ENCODE measurements around the gene WWOX.
A peak's percentile ranks its signal among the peaks of the same experiment; 100 is the strongest.

WWOX gene

DNA sequence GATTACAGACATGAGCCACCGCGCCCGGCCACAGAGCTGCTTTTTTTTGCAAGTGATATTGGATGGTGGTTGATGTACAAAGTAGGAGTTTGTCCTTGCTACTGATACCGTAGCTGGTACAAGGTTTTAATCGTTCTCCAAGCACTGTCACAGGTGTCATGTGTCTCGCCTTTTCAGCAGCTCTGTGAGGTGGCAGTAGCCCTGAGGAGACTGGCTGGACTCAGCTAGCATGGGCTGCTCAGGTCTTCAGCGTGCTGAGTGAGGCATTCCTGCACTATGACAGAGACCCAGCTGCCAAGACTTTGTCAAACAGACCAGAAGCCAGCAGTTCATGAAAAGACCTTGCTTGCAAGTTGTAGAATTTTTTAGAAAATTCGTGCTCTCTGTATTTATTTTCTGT is 7.2 kb downstream of the WWOX start:
- no peak for DNase-seq

DNA sequence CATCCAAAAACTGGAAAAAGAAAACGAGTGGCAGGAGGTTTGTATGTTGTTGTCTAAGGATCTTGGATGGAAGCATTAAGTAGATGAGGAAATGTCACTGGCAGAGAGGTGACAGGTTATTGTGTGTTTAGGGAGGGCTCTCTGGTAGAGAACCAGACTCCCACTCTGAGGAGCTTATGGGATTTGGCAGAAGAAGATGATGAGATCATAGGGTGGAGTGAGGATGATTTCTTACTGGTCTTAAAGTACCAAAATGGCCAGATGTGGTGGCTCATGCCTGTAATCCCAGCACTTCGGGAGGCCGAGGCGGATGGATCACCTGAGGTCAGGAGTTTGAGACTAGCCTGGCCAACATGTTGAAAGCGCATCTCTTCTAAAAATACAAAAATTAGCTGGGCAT is 9.0 kb downstream of the WWOX start:
- no peak for DNase-seq

DNA sequence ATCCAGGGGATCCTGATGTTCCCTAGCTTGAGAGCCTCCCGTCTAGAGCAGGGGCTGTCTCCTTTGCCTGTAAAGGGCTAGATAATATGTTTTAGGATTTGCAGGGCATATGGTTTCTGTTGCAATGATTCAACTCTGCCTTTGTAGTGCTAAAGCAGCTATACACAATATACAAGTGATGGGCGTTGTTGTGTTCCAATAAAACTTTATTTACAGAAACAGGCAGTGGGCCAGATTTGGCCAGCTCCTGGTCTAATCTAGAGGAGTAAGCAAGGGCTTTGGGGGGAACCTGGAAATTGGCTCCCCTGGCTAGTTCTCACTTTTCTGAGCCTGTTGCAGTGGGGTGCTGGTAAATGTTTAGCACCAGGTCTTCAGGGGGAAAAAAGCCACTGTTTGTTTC is 13.8 kb downstream of the WWOX start:
- DNase-seq: no peak

DNA sequence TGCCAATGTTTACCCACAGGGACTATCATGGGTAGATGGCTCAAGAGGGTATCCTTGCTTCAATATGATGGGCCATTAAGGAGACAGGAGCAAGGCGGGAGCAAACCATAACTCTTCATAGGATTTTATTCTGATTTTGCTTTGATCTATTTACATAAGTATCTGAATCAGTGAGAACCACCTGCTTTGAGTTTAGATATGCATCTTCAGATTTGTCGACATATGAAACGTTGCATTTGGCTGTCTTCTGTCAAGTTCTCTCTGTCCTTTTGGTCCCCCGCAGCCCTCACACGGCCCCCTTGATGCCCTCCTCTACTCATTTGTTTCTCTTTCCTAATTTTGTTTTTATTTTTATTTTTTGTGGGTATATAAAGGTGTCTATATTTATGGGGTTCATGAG is 16.2 kb downstream of the WWOX start:
- no peak for DNase-seq

DNA sequence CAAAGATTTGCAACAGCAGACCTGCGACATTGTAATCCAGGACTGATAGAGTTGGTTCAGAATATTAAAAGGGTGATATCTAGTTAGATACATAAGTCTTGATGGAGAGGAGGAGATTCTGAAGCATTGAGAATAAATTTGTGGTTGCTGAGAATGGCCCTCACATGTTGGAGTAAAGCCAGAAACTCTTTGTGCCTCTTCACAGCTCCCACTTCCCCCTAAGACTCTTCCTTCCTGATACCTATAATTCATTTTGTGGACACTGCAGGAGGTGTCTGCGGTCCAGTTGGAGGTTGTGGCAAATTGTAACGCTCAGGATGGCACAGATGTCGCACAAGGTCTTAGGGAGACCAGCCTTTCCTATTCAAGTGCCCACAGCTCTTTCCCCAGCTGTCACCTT is 17.5 kb downstream of the WWOX start:
- no peak for DNase-seq

DNA sequence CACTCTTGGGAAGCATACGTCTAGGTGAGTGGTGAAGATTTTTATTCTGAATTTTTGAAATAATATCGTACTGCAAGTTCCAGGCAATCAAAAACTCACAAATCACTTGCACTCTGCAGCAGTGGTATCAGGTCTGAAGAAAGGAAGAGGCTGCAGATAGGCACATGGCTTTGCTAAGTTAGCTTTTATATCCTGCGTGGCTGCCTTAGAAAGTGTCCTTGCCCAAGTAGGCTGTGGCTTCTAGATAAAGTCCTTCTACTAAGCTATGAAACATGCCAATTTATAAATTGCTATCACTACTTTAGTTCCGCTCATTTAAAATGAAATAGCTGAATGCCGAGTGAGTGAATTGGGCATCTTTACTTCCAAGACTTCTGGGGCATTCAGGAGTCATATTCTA is 17.9 kb downstream of the WWOX start:
- DNase-seq: no peak

DNA sequence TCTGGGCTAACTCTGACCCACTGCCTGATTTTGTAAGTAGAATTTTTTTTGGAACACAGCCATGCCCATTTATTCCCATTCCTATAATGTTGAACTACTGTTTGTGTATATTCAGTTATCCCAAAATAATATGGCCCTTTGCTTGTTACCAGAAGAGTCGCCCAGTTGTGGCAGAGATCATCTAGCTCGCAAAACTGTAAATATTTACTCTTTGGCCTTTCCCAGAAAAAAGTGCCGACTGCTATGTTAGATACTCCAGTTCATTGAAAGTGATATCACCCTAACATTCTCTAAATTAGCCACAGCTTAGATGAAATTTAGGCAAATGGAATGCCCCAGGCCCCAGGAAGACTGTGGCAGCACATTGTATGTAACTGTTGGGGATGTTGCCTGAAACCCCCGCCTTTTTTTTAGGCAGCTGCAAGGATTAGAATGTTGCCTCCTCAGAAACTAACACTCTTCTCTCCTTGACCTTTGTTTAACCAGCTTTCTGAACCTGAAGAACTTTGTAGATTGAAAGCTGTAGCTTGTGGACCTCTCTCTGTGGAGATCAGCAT is 19.1 kb downstream of the WWOX start:
- DNase-seq: no peak

DNA sequence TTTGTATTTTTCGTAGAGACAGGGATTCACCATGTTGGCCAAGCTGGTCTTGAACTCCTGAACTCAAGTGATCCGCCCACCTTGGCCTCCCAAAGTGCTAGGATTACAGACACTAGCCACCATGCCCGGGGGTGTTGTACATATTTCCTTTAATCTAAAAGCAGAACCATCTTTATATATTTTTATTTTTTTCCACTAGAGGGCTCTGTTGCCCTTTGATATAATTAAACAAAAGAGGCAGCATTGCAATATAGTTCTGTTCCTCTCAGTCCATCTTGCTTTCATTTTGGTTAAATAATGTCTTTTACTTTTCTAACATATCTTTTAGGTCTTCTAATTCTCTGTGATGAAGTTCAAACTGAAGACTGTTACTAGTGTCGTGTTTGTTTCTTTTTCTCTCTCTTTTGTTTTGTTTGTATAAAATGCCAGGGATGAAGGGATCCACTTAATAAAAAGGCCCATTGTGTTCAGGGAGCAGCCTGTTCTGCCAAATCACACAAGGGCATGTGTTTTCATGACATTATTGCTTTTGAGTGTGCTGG is 23.4 kb downstream of the WWOX start:
- DNase-seq: peak; percentile 64

DNA sequence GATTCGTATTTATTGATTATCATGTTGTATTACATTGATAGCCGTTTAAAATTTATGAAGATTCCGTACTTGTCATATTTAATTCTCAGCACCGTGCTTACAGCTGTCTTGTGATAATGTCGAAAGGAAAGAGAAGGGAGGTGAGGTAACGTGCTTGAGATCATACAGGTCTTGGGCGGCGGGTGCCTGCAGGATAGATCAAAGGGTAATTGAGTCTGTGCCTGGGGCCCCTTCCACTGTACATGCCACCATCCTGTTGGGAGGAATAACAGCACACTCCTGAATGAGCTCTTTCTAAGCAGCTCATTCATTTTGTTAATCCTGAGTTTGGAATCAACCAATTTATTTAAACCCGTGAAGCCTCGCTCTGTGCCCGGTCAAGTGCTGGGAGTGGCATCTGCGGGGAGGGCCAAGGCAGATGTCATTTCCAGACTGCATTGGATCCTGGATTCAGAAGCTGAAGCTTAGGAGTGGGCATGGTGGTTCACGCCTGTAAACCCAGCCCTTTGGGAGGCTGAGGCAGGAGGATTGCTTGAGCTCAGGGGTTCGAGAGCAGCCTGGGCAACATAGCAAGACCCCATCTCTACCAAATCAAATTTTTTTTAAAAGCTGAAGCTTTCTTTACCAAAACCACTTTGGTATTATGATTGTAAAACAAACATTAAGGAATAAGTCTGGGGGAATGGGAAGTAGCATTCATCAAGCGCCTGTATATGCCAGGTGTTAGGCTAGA is 25.8 kb downstream of the WWOX start:
- no peak for DNase-seq

DNA sequence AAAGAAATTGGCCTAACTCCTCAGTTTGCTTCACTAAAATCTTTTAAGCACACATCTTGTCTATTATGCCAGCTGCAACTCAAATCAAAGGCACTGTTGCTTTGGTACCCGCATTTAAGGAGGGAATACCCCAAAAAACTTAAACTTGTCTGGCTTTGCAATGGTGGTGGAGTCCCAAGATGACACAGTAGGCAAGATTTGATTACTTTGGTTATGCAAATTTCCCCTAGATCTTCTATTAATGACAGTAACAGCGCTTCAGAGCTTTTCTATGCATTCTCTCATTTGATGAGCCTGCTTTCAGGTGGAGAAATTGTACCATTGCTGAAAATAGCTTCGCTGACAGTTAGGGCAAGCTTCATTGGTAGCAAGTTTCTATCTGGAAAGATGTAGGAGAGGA is 27.2 kb downstream of the WWOX start:
- no peak for DNase-seq

DNA sequence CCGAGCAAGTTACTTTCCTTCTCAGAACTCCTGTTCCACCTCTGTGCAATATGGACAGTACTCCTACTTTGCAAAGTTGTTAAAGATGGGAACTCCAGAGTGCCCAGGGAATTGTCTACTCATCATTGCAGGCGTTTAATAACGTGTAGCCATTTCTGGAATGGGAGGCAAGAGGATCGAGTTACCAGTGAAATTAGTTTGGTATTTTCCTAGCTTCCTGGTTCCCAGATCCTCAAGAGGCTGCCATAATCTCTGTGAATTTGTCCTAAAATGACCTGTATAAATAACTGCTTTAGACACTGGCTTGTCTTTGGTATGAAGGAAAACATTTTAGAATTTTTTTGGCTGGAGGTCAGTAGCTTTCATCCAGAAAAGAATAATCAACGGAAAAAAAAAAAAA is 27.7 kb downstream of the WWOX start:
- DNase-seq: no peak

DNA sequence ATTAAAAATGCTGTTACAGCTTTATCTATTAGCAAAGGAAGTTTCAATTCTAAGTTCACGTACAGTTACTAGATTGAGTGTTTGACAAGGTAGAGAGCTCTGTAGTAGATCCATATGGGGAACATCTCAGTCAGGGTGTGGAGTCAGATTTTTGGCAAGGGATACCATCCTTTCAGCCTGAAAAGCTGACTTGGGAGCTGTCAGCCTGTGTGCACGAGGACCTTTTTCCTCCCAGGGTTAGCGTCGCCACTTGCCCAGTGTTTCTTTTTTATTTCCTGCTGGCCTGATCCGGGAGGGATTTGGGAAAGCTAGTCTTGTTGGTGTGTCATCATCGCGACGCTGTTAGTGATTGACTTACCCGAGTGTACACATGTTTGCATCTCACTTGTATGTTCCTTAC is 29.5 kb downstream of the WWOX start:
- DNase-seq: no peak

DNA sequence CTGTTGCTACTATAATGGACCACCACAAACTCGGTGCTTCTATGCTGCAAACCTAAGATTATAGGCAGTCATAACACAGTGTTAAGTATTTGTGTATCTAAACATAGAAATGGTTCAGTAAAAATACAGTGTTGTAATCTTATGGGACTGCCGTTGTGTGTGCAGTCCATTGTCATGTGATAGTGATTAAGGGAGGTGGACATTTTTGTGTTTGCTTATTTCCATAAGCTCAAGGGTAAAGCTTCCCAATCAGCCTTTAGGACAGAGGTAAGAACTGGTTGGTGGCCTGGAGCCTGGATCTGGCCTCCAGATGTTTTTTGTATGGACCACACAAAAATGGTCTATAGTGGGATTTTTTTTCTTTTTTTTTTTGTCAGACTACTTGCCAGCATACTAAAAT is 29.9 kb downstream of the WWOX start:
- no peak for DNase-seq

DNA sequence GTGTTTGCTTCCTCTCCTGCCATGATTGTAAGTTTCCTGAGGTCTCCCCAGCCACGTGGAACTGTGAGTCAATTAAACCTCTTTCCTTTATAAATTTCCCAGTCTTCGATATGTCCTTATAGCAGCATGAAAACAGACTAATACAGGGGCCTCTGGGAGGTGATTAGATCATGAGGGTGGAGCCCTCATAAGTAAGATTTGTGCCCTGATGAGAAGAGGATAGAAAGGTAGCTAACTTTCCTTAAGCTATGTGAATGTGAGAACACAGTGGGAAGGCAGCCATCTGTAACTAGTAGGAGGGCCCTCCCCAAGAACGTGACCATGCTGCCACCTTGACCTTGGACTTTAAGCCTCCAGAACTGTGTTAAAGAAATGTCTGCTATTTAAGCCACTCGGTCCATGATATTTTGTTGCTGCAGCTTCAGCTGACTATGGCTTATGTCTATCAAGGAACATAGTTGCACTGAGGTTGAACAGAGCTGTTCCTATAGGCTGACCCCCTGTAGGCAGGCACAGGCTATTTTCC is 30.7 kb downstream of the WWOX start:
- no peak for DNase-seq

DNA sequence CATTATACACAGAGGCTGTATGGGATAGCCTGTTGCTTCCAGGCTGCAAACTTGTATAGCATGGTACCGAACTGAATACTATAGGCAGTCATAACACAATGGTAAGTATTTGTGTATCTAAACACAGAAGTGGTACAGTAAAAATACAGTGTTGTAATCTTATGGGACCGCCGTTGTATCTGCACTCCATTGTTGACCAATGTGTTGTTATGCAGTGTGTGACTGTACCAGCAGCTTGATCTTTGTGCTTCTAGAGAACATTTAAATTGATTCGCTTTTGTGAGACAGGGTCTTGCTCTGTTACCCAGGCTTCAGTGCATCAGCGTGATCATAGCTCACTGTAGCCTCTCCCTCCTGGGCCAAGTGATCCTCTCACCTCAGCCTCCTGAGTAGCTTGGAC is 31.5 kb downstream of the WWOX start:
- no peak for DNase-seq

DNA sequence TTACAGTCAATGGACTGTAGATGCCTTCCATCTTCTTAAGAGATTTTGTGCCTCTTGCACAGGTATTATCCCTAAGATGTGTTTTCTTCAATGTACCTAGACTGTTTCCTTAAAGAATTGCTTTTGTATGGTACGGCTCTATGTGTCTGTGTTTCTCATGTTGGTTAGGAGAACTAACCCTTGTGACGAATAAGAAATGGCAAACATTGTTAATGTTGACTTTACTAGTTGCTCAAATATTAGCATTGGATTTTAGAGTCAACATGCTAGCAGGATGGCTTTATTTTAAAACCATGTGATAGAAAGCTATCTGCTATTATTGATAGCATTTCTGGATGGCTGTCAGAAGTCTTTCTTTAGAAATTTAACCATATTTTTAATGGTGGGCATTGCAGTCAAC is 34.5 kb downstream of the WWOX start:
- no peak for DNase-seq

DNA sequence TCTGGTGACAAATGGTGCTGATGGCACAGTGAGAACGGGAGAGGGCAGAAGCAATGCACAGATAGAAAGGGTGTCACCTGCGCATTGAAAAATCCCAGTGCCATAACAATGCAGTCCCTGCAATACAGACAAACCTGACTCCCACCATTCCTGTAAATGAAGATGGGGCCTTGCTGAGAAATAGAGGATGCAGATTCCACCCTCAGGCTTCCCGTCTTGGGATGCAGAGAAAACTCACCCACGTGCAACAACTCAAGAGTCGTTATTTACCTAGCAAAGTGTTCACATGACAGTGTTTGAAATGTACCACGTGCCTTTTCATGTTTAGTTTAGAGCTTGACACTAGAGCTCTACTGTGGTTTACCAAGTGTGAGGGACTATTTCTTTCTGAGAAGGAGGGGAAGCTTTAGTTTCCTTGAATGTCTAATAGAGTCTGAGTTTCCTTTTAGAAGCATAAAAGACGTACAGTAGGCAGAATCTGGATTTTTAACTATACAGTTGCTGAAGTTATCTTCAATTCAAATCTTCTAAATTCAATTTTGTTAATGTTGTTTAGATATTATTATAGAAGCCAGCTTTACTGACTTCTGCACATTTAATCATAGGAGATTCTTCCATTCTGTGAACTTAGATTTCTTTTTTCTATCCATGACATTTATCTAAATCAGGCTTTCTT is 35.6 kb downstream of the WWOX start:
- DNase-seq: peak; percentile 5

DNA sequence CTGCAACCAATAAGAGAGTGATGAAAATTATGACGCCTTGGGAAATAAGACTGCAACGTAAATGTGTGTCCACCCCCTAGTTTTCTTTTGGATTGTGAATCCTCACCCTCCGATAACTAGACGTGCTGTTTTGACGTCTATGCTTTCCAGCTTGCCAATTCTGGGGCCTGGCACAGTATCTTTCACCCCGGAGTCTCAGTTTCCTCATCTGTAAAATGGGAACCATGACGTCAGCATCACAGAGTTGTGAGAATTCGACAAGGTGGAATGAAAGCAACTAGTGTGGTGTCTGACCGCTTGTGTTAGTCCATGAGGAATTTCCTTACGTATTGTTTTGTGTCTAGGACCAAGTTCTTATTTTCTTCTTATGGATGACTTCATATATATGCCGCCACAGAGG is 37.7 kb downstream of the WWOX start:
- DNase-seq: no peak

DNA sequence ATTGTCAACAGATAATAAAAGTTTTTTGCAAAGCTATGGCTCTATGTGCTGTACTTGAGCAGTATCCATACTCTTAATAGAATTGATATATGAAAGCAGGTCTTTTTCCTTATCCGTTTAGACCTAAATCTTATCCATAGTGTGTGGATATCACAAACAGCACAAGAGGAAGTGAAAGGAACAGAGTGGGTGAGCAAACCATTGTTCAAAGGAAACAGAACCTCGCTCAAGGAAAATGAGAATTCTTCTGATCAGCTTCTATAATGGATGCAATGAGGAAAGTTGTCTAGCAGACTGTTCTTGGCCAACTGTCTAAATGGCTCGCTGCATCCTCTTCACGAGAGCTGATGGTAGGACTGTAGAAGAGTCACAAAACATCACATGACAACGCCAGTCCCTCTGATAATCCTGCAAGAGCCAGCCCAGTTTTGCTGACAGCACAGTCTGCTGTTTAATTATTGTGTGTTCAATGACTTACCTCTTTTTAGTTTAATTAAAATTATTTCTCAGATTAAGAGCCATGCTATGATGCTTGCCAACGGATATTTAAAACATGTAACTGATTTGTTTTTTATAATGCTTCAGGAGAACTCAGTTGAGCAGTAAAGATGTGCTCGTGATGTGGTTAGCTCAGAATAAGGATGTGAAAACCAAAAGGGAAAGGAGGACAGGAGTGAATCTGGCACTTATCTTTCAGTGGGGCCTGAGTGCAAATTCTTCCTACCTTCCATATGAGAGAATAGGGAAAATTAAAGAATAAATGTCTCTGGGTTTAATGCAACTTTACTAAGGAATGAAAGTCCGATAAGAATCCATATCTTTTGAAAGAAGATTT is 38.5 kb downstream of the WWOX start:
- DNase-seq: no peak

DNA sequence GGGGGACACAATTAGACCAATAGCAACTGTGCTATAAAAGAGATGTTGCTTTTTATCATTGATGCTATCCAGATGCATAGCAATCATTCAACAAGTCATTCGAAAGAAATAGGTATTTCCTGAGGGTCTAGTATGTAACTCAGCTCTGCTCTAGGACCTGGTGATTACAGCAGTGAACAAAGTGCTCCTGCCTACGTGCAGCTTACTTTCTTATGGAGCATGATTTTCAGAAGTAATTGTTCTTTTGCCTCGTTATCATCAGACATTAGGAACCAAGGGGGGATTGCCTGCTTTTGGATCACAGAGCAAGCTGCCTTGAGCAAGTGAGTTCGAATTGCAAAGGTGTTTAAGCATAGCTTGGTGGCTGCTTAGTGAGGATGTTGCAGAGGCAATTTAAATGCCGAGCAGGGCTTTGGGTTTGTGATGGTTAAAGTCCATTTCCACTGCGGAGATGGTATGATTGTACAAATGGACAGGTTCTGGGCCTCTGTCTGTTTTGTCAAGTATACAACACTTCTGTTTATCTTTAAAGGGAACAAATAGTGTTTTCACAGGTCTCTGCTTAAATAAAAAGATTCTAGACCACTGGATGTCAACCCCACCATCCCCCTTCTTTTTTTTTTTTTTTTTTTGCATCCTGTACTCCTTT is 41.5 kb downstream of the WWOX start:
- no peak for DNase-seq

DNA sequence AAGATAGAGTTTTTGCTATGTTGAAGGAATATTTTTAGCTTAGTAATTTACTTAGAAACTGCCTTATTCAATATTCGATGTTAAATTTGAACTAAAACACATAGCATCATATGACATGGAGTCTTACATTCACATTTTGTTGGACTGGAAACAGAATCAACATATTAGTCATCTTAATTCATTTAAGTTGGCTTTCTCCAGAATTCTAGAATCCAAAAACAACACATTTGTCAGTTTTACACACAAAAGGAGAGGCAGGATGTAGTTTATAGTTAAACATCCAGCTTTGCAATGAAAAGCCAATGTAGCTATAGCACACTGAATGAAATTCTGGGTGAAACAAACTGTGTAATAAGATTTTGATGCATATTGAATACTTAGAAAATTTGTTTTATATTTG is 43.3 kb downstream of the WWOX start:
- DNase-seq: no peak

DNA sequence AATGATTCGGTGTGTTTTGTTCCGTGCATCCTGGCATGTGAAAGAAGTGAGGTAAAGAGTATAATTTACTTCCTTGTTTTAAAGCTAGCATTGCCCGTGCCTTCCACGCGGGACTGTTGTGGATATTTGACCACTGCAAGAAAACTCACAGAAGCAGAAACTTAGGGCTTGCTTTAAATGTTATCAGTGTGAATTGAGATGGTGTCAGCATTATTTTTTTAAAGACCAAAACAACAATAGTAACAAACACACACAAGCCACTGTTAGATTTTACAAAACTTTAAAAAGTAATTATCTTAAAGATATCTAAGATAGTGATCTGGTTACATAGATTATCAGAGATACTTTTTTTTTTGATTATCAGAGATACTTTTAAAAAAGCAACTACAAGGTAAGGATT is 47.4 kb downstream of the WWOX start:
- no peak for DNase-seq

Data from CD4-positive, alpha-beta T cell treated with Interleukin-10 for 1 hour (primary cell).